Measurements from ENCODE around the gene ANKRD52. TPM values are rescaled to one million over a fixed set of nuclear protein-coding genes. Genes with fewer than 3 reads are reported as not detected.
"Not testable (repeated sequence)": the region's sequence is repeated elsewhere in the genome, so short reads cannot be mapped to it uniquely, and the experiment has no call there.

The ANKRD52 gene
- total RNA-seq, 2 experiments from 2014 or later = 45.3 to 49.4 TPM

- Mint-ChIP-seq H3K4me3 (peak overlapping the region; percentile 95), H3K27ac (peak overlapping the region; percentile 82), H3K4me1 (peaks cover 16% of the 10 kb centered on the region)
- H3K9me3 Mint-ChIP-seq; DNase-seq; H3K27me3 Mint-ChIP-seq; H3K36me3 Mint-ChIP-seq; ATAC-seq (ENCODE audit: low read depth): not testable (repeated sequence)
- POLR2A ChIA-PET = interaction anchor here (0.6 to 1.8 kb wide), 14 partner anchors 8 to 183 kb away, joined by 3 to 16 read pairs (median 4); partner anchors contain the start of genes ANKRD52, CS, IL23A and RNF41
These were observed 8.0 kb upstream of the ANKRD52 start for GRCh38 chr12:56266068-56266692.

- POLR2A ChIA-PET, DNase-seq, H3K27ac Mint-ChIP-seq: not testable (repeated sequence)
These were observed 4.8 kb upstream of the ANKRD52 start for GRCh38 chr12:56262955-56263354.

GRCh38 chr12:56261503-56262232 is 3.5 kb upstream of the ANKRD52 start:
- Mint-ChIP-seq H3K27ac (no peak overlapping the region), H3K4me3 (no peak overlapping the region), H3K27me3 (no peaks in the 10 kb centered on the region), H3K4me1 (peaks cover 19% of the 10 kb centered on the region), H3K36me3 (peaks cover 1% of the 10 kb centered on the region), H3K9me3 (no peaks in the 10 kb centered on the region)
- ATAC-seq (ENCODE audit: low read depth) (no peak), DNase-seq (no peak)
- POLR2A ChIA-PET = interaction anchor here (1.2 kb wide), 1 partner anchor 143 kb away, joined by 3 read pairs; the partner anchor contains the start of gene ZC3H10

More at GRCh38 chr12:56262955-56263354, 4.8 kb upstream of the ANKRD52 start:
- H3K36me3 Mint-ChIP-seq; H3K9me3 Mint-ChIP-seq; H3K27me3 Mint-ChIP-seq; H3K4me3 Mint-ChIP-seq; ATAC-seq (ENCODE audit: low read depth): not testable (repeated sequence)
- peaks cover 19% of the 10 kb centered on the region for H3K4me1 Mint-ChIP-seq

GRCh38 chr12:56260921-56261320 is 2.7 kb upstream of the ANKRD52 start:
- ATAC-seq (ENCODE audit: low read depth) (no peak), DNase-seq (no peak)
- no peak overlapping the region for H3K27ac Mint-ChIP-seq
- H3K27me3 Mint-ChIP-seq = no peaks in the 10 kb centered on the region
- no peak overlapping the region for H3K4me3 Mint-ChIP-seq
- peaks cover 18% of the 10 kb centered on the region for H3K4me1 Mint-ChIP-seq
- POLR2A ChIA-PET = interaction anchor here (1.2 kb wide), 1 partner anchor 143 kb away, joined by 3 read pairs; the partner anchor contains the start of gene ZC3H10
- no peaks in the 10 kb centered on the region for H3K9me3 Mint-ChIP-seq
- peaks cover 4% of the 10 kb centered on the region for H3K36me3 Mint-ChIP-seq

GRCh38 chr12:56260380-56260779 is 2.2 kb upstream of the ANKRD52 start:
- H3K27ac Mint-ChIP-seq = no peak overlapping the region
- DNase-seq (no peak), ATAC-seq (ENCODE audit: low read depth) (no peak)
- H3K27me3 Mint-ChIP-seq = no peaks in the 10 kb centered on the region
- POLR2A ChIA-PET = interaction anchor here (1.2 kb wide), 1 partner anchor 142 kb away, joined by 3 read pairs; the partner anchor contains the start of gene ZC3H10
- no peaks in the 10 kb centered on the region for H3K9me3 Mint-ChIP-seq
- no peak overlapping the region for H3K4me3 Mint-ChIP-seq
- peaks cover 15% of the 10 kb centered on the region for H3K4me1 Mint-ChIP-seq
- peaks cover 4% of the 10 kb centered on the region for H3K36me3 Mint-ChIP-seq

- H3K9me3 Mint-ChIP-seq = no peaks in the 10 kb centered on the region
- ATAC-seq (ENCODE audit: low read depth) (no peak), DNase-seq (no peak)
- H3K4me1 Mint-ChIP-seq = peaks cover 19% of the 10 kb centered on the region
- POLR2A ChIA-PET = interaction anchor here (0.6 to 2.3 kb wide), 6 partner anchors 8 to 209 kb away, joined by 3 to 16 read pairs (median 5); partner anchors contain the start of genes COQ10A, RNF41, SMARCC2 and ZC3H10
- H3K4me3 Mint-ChIP-seq = peak overlapping the region; percentile 88
- peak overlapping the region; percentile 79 for H3K27ac Mint-ChIP-seq
- H3K36me3 Mint-ChIP-seq = peaks cover 7% of the 10 kb centered on the region
- no peaks in the 10 kb centered on the region for H3K27me3 Mint-ChIP-seq
These were observed 618 bp upstream of the ANKRD52 start for GRCh38 chr12:56258820-56259183.

GRCh38 chr12:56257491-56258067 is 605 bp downstream of the ANKRD52 start:
- Mint-ChIP-seq H3K36me3 (peaks cover 7% of the 10 kb centered on the region), H3K4me3 (peak overlapping the region; percentile 87), H3K9me3 (no peaks in the 10 kb centered on the region), H3K27me3 (no peaks in the 10 kb centered on the region), H3K4me1 (peaks cover 19% of the 10 kb centered on the region), H3K27ac (peak overlapping the region; percentile 78)
- DNase-seq = no peak
- ATAC-seq (ENCODE audit: low read depth) = peak; percentile 7
- POLR2A ChIA-PET = interaction anchor here (0.9 to 2.3 kb wide), 7 partner anchors 9 to 198 kb away, joined by 3 to 16 read pairs (median 4); partner anchors contain the start of genes COQ10A, RNF41, SMARCC2 and TIMELESS

- Mint-ChIP-seq H3K9me3 (no peaks in the 10 kb centered on the region), H3K4me1 (peaks cover 19% of the 10 kb centered on the region), H3K36me3 (peaks cover 7% of the 10 kb centered on the region), H3K27me3 (no peaks in the 10 kb centered on the region), H3K27ac (no peak overlapping the region), H3K4me3 (peak overlapping the region; percentile 87)
- ATAC-seq (ENCODE audit: low read depth) = no peak
- POLR2A ChIA-PET = interaction anchor here (0.9 to 2.3 kb wide), 3 partner anchors 10 to 192 kb away, joined by 4 to 16 read pairs (median 5); partner anchors contain the start of genes COQ10A and TIMELESS
- no peak for DNase-seq
These were observed 1.1 kb downstream of the ANKRD52 start for GRCh38 chr12:56257071-56257470.

GRCh38 chr12:56256326-56256960 is 1.7 kb downstream of the ANKRD52 start:
- peaks cover 19% of the 10 kb centered on the region for H3K4me1 Mint-ChIP-seq
- no peak overlapping the region for H3K27ac Mint-ChIP-seq
- peak overlapping the region; percentile 87 for H3K4me3 Mint-ChIP-seq
- ATAC-seq (ENCODE audit: low read depth) (no peak), DNase-seq (no peak)
- POLR2A ChIA-PET = interaction anchor here (0.9 to 2.3 kb wide), 3 partner anchors 10 to 192 kb away, joined by 4 to 16 read pairs (median 5); partner anchors contain the start of genes COQ10A and TIMELESS
- H3K27me3 Mint-ChIP-seq = no peaks in the 10 kb centered on the region
- no peaks in the 10 kb centered on the region for H3K9me3 Mint-ChIP-seq
- peaks cover 7% of the 10 kb centered on the region for H3K36me3 Mint-ChIP-seq

GRCh38 chr12:56255671-56256070 is 2.5 kb downstream of the ANKRD52 start:
- no peak for ATAC-seq (ENCODE audit: low read depth)
- Mint-ChIP-seq H3K9me3 (no peaks in the 10 kb centered on the region), H3K4me1 (peaks cover 19% of the 10 kb centered on the region), H3K36me3 (peaks cover 7% of the 10 kb centered on the region), H3K4me3 (no peak overlapping the region), H3K27ac (no peak overlapping the region), H3K27me3 (no peaks in the 10 kb centered on the region)
- no peak for DNase-seq
- POLR2A ChIA-PET = no interaction called here

GRCh38 chr12:56253091-56253490 is 5.1 kb downstream of the ANKRD52 start:
- POLR2A ChIA-PET = no interaction called here
- Mint-ChIP-seq H3K27me3 (no peaks in the 10 kb centered on the region), H3K27ac (no peak overlapping the region)

GRCh38 chr12:56252649-56253048 is 5.5 kb downstream of the ANKRD52 start:
- Mint-ChIP-seq H3K27ac (no peak overlapping the region), H3K4me3 (no peak overlapping the region), H3K4me1 (peaks cover 17% of the 10 kb centered on the region), H3K9me3 (no peaks in the 10 kb centered on the region), H3K36me3 (peaks cover 10% of the 10 kb centered on the region), H3K27me3 (no peaks in the 10 kb centered on the region)
- ATAC-seq (ENCODE audit: low read depth) (no peak), DNase-seq (no peak)
- POLR2A ChIA-PET = interaction anchor here (1.1 kb wide), 1 partner anchor 17 kb away, joined by 4 read pairs; no protein-coding TSS in a partner anchor

More at GRCh38 chr12:56253091-56253490, 5.1 kb downstream of the ANKRD52 start:
- Mint-ChIP-seq H3K4me3 (no peak overlapping the region), H3K36me3 (peaks cover 9% of the 10 kb centered on the region), H3K4me1 (peaks cover 17% of the 10 kb centered on the region), H3K9me3 (no peaks in the 10 kb centered on the region)
- DNase-seq (no peak), ATAC-seq (ENCODE audit: low read depth) (no peak)

Measured in activated naive CD8-positive, alpha-beta T cell treated with anti-CD3 and anti-CD28 coated beads, Interleukin-2, amount 10 ng/mL, durations not matched to agents 7 days and 5 days (primary cell).